GM12878 (cell line): Measurements from ENCODE around the gene MAP4K2. TPM values are rescaled to one million over a fixed set of nuclear protein-coding genes. Genes with fewer than 3 reads are reported as not detected.

Experiments
- ATF7 ChIP-seq: fragments of 450-650 bp; IDR thresholded peaks from 2 replicates; pipeline ENCODE4 v1.6.1; 2016; ENCODE audit warnings: low read depth, mild to moderate bottlenecking
- CHD4 ChIP-seq: fragments of 200-600 bp; sonication (generic); IDR thresholded peaks from 2 replicates; pipeline ENCODE4 v1.6.1; 2016; ENCODE audit warnings: mild to moderate bottlenecking
- CUX1 ChIP-seq: IDR thresholded peaks from 2 replicates; pipeline ENCODE4 v1.6.1; 2012; ENCODE audit warnings: improper control_type of control experiment, low read depth, low read length; ENCODE audit not compliant: insufficient replicate concordance
- EED ChIP-seq: sonication (generic); IDR thresholded peaks from 2 replicates; pipeline ENCODE4 v1.6.1; 2016; ENCODE audit warnings: antibody characterized with exemption, low read depth
- EZH2 ChIP-seq: IDR thresholded peaks from 2 replicates; pipeline ENCODE4 v1.6.1; 2012; ENCODE audit warnings: low read depth, mild to moderate bottlenecking, control low read depth, inconsistent platforms, low read length, borderline replicate concordance; ENCODE audit not compliant: control insufficient read depth
- GATAD2B ChIP-seq: fragments of 450-650 bp; conservative IDR thresholded peaks from 2 replicates; pipeline ENCODE4 v1.6.1; 2017; ENCODE audit warnings: low read depth, mild to moderate bottlenecking, moderate library complexity
- HDAC6 ChIP-seq: fragments of 200-600 bp; sonication (generic); IDR thresholded peaks from one replicate; pipeline ENCODE4 v1.8.0; 2017; ENCODE audit warnings: antibody characterized with exemption; ENCODE audit not compliant: unreplicated experiment
- IKZF1 ChIP-seq: fragments of 450-650 bp; conservative IDR thresholded peaks from 2 replicates; pipeline ENCODE4 v1.6.1; 2017; ENCODE audit warnings: antibody characterized with exemption, mild to moderate bottlenecking
- MYC ChIP-seq: IDR thresholded peaks from 2 replicates; pipeline ENCODE4 v1.6.1; 2011; ENCODE audit warnings: mild to moderate bottlenecking, low read length, moderate library complexity, inconsistent platforms; ENCODE audit not compliant: insufficient read depth, insufficient replicate concordance, insufficient read length, severe bottlenecking
- NR2C1 ChIP-seq: fragments of 450-650 bp; IDR thresholded peaks from 2 replicates; pipeline ENCODE4 v1.6.1; 2017; ENCODE audit warnings: antibody characterized with exemption, mild to moderate bottlenecking, moderate library complexity
- POU2F2 ChIP-seq: IDR thresholded peaks from 3 replicates; pipeline ENCODE4 v1.6.1; 2011; ENCODE audit warnings: low read depth, mild to moderate bottlenecking, low read length, borderline replicate concordance
- RCOR1 ChIP-seq: conservative IDR thresholded peaks from 2 replicates; pipeline ENCODE4 v1.6.1; 2012; ENCODE audit warnings: low read depth, low read length, improper control_type of control experiment
- SKIL ChIP-seq: fragments of 450-650 bp; IDR thresholded peaks from 2 replicates; pipeline ENCODE4 v1.6.1; 2017; ENCODE audit warnings: mild to moderate bottlenecking, low read depth, inconsistent platforms; ENCODE audit not compliant: poor library complexity, severe bottlenecking
- SRF ChIP-seq, 2 experiments: IDR thresholded peaks; 2 replicates each; pipeline ENCODE4 v1.6.1; 2011; ENCODE audit warnings: low read depth in 2 of 2, low read length in 2 of 2, mild to moderate bottlenecking in 1 of 2, moderate library complexity in 1 of 2
- STAT1 ChIP-seq: fragments of 450-650 bp; conservative IDR thresholded peaks from 2 replicates; pipeline ENCODE4 v1.6.1; 2014; ENCODE audit warnings: antibody characterized with exemption, mild to moderate bottlenecking
- SUPT20H ChIP-seq: IDR thresholded peaks from 2 replicates; pipeline ENCODE4 v1.6.1; 2011; ENCODE audit warnings: low read depth, mild to moderate bottlenecking, low read length, moderate library complexity, borderline replicate concordance; ENCODE audit not compliant: control insufficient read depth
- TCF12 ChIP-seq: IDR thresholded peaks from 2 replicates; pipeline ENCODE4 v1.6.1; 2011; ENCODE audit warnings: low read depth, mild to moderate bottlenecking, low read length
- WRNIP1 ChIP-seq: IDR thresholded peaks from 2 replicates; pipeline ENCODE4 v1.6.1; 2011; ENCODE audit warnings: low read depth, low read length, improper control_type of control experiment, borderline replicate concordance
- ZBTB33 ChIP-seq: fragments of 450-650 bp; IDR thresholded peaks from 2 replicates; pipeline ENCODE4 v1.6.1; 2017; ENCODE audit warnings: mild to moderate bottlenecking
- ZNF207 ChIP-seq: fragments of 450-650 bp; IDR thresholded peaks from 2 replicates; pipeline ENCODE4 v1.6.1; 2014; ENCODE audit warnings: antibody characterized with exemption, mild to moderate bottlenecking, borderline replicate concordance
- ZNF217 ChIP-seq: fragments of 450-650 bp; IDR thresholded peaks from 2 replicates; pipeline ENCODE4 v1.6.1; 2017; ENCODE audit warnings: antibody characterized with exemption, mild to moderate bottlenecking
- polyA plus RNA-seq, 11 experiments: library from polyadenylated mRNA; depleted of rRNA in 4 of 11; unstranded in 6 of 11; stranded (reverse) in 5 of 11; fragments of >200 nt; fragmentation: Nextera tagmentation in 4 of 11; fragmentation: Illumina TruSeq in 1 of 11; extraction: Ambion mirVana in 4 of 11; extraction: Trizol in 1 of 11; gene quantifications; 1 replicate in 1 of 11; 2 replicates in 10 of 11; pipeline versions ENCODE4 v1.2.1 to v1.2.3, GENCODE V29; 2011 to 2016; ENCODE audit warnings: inconsistent platforms in 2 of 11, missing spikeins in 2 of 11, low read depth in 1 of 11
- total RNA-seq, 4 experiments: library from RNA; depleted of rRNA in 3 of 4; stranded (reverse); fragments of >200 nt in 3 of 4; fragmentation: Illumina TruSeq in 1 of 4; extraction: Trizol in 1 of 4; gene quantifications; 2 replicates each; pipeline versions ENCODE4 v1.2.1 to v1.2.3, GENCODE V29; 2013 to 2021

Gene MAP4K2
- total and polyA plus RNA-seq, 10 of the 15 experiments (the other 5 are each of a cell fraction or from before 2014, with no cell fraction given) = 0.98 to 78.1 (median 48.9) TPM

- TF ChIP-seq CUX1 (no peak), CHD4 (no peak), RCOR1 (no peak), ZNF207 (no peak), ATF7 (no peak), SRF (IDR thresholded peaks at IDR 0.05; ENCODE audit: low read depth in 2 of 2, low read length in 2 of 2) (no peak), ZBTB33 (no peak), EED (no peak; the same call in 1 of the 2 replicates), WRNIP1 (no peak), SKIL (no peak), STAT1 (no peak), TCF12 (0 out of 2 replicates have a peak, but pooled peaks have one; percentile 45), POU2F2 (no peak), SUPT20H (no peak), MYC (no peak), GATAD2B (peak; percentile 73; the same call in 1 of the 2 replicates), NR2C1 (no peak), EZH2 (no peak), ZNF217 (no peak), HDAC6 (no peak), IKZF1 (peak; percentile 52; the same call in 1 of the 2 replicates)
Measured at GRCh38 chr11:64848826-64849597, 46.0 kb upstream of the MAP4K2 start (continued).
